HG02981 (cell line): Measurements from ENCODE around the gene SLC43A2.
"Not testable (repeated sequence)": the region's sequence is repeated elsewhere in the genome, so short reads cannot be mapped to it uniquely, and the experiment has no call there.

Source experiments
- ATAC-seq: cut with Tn5 transposase; IDR thresholded peaks from one replicate; pipeline ENCODE4 v1.9.1; 2021; ENCODE audit warnings: mild to moderate bottlenecking, moderate library complexity; ENCODE audit not compliant: unreplicated experiment

The SLC43A2 gene

DNA sequence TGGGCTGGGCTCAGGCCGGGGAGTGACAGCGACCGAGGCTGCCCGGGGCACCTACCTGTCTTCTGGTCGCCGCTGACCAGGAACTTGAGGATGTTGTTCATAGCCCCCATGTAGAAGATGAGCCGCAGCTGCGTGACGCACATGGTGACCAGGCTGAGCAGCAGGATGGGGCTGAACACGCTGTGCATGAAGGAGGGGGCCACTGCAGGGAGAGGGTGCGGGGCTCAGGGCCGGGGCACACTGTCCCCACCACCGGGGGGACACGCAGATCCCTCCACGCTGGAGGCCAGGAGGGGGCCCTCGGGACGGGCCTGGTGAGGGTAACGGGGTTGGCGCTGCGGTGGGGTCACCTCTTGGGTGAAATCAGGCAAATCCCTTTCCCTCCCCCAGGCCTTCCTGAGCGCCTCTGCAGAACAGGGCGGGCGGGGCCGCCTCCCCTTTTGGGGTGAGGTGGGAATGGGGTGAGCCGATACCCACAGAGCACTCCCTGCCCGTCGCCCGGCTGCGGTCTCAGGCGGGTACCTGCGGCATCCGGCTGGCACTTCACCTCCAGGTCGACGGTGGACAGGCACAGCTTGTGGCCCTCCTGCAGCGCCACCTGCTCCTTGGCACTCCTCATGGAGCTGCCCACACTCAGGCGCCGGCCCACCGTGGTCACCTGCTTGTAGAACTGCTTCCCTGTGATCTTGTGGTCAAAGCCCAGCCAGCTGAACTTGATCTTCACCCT, 37.7 kb downstream of the SLC43A2 start:
- ATAC-seq, result no peak

DNA sequence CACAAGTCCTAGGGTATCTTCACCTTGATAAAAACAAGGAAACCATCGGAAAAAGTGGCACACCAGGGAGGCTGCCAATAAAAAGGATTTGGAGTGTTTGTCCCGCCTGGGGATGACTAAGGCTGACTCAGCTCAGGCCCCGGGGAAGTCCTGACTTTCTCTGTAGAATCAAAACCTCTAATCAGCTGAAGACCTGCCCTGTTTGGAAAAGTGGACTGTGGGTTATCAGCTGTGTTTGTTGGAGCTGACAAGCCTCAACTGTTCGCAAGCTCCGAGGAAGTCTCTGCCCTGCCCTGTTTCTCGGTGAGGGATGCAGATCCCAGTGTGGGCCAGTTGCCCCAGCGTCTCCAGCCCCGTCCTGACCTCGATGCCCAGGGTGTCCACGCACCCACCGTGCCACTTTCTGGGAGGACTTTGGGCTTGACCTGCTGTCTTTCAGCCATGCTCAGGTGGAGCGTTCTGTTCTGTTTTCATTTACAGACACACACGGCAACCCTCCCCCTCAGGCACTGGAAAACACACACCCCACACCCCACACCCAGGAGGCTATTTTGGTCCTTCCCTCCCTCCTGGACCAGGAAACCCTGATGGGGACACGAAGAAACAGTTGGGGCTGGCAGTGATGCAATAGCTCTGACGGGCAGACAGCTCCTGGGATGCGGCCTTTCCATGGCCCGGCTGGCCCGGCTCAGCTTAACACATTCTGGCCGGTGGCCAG, 38.4 kb downstream of the SLC43A2 start:
- ATAC-seq, result no peak

DNA sequence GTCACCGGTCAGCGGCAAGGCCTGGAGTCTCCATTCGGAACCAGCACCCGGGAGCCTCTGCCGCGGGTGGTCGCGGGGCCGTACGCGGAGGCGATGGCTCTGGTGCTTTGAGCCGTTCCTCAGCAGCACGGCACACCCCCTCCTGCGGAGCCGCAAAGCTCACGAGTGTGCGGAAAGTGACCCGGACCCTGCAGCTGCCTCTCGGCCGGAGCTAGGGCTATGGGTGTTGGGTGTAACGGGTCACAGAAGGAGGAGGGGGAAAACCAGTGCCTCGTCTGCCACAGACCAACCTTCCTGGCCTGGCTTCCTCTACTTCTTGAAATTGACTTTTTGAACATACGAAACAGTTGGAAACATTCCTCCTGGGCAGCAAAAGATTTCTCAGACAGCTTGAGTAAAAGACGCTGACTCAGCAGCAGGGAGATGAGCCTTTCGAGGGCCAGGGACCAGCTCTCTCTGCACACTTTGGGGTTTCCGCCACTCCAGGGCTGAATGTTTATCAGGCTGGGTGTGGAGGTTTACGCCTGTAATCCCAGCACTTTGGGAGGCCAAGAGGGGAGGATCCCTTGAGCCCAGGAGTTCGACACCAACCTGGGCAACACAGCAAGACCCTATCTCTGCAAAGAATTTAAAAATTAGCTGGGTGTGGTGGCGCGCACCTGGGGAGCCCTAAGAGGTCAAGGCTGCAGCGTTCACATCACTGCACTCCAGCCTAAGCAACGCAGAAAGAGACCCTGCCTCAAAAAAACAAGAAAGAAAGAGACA, 39.6 kb downstream of the SLC43A2 start:
- no peak for ATAC-seq

DNA sequence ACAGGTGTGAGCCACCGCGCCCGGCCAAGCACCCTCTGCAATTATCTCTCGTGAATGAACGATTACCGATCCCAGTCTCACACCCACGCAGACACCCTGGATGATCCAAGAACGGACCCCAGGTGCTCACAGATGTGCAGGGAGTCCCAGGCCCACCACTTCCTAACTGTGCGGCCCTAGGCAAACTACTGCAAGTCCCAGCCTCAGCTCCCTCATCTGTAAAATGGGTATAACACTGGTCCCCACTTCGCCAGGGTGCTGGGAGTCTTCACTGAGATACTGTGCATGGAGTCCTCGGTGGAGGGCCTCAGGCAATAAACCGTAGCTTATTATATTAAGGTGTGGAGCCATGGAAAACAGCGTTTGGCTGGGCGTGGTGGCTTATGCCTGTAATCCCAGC, 44.5 kb downstream of the SLC43A2 start:
- no peak for ATAC-seq

DNA sequence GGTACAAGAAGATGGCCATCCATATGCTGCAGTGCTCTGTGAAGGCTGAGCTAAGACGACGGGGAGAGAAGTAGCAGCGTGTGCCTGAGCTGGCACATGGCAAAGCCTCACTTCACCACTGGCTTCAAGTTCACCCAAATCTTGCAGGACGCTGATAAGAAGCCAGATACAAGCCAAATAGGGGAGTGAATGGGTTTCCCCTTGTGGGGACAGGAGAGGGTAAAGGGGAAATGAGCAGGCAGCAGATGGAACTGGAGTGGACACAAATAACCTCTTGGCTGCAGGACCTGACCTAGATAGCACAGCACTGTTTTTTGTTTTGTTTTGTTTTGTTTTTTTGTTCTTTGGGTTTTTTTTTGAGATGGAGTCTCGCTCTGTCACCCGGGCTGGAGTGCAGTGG, 45.1 kb downstream of the SLC43A2 start:
- ATAC-seq, result no peak

DNA sequence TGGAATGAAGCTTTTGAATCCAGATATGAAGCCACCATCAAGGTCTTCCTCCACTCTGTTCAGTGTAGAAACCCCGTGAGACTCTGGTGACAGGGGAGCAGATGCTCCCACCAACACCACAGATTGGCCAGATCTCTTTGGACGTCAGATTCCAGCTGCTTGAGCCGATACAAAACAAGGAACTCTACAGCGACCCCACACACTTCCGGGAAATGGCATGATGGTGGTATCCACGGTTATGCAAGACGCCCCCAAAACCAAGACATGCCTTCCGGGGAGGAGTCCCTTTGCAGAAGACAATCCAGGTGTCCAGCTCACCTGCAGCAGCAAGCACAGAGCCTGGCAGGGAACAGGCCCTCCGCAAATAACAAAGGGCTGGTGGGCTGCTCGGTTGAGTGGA, 46.3 kb downstream of the SLC43A2 start:
- ATAC-seq, result no peak

DNA sequence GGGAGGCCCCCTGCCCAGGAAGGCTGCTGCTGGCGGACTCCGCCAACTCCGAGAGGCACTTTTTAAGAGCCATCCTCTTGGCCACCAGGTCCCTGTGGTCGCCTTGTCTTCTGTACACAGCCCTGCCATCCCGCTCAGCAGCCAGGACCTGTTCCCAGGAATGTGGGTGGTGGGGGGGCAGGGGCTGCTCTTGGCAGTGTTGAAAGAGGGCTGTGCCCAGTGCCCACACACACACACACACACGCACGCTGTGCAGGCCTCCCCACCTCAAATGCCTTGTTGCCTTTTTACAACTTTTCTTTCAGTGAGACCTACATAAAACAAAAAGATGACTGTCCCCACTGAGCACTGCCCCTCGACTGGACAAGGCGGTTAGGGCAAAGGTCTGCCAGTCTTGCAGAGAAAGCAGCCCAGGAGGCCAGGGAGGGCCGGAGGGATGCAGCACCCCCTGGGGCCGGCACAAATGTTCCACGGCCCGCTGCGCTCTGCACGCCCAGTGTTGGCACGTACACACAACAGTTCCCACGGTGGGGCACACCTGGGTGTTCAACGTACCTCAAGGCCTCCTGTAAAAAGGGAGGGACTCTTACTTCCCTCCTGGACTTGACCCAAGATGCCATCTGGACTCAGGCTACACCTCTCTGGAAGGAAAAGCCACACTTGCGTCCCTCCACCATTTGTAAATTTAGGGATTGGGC, 47.5 kb downstream of the SLC43A2 start:
- ATAC-seq, result no peak

DNA sequence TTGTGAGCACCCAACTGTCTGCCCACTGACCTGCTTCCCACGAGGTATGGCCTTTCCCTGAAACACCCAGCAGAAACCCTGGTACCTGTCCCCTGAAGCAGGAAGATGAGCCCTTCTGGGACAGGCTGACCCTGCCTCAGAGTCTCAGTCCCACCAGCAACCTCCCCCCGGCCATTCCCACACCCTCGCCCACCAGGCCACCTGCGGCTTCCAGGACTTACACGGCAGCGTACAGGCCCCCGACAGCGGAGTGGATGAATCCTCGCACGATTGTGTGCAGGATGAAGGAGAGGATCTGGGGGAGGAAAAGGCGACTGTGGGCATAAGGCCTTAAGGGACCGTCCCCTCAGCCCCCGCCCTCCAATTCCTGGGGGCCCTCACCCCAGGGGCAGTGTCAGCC, 50.6 kb downstream of the SLC43A2 start:
- no peak for ATAC-seq

DNA sequence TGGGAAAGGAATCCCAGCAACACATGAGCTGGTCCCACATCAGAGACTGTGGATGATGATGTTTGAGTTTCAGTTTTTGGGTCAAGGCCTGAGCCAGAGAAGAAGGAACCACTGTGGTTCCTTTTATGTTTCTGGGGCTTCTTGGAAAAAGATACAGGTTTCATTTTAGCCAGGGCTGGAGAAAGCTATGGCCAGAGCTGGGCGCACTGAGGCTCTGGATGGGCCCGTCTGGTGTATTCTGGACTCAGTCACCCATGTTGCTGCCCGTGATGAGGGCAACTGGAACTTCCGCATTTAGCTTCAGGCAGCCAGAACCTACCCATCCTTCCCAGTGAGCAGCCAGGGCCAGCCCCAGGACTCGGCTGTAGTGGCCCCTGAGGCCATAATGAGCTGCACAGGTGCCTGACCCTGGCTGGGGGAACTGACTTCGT, 51.0 kb downstream of the SLC43A2 start:
- ATAC-seq, result no peak

DNA sequence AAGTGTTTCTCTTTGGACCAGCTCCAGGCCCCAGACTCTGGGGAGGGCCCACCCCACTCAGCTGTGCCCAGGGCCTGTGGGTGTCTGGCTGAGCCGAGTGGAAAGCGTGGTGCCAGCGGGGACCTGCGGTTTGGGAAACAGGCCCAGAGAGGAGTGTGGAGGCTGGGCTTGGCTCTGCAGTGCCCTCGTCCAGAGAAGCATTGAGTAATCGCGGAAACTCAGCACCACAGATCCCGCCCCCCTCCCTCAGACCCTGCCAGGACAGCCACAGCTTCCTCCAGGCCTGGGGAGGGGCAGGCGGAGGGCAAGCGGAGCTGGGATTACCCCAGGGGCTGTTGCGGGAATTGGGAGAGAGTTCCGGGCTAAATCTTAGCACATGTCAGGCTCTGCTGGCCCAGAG, 51.5 kb downstream of the SLC43A2 start:
- no peak for ATAC-seq

DNA sequence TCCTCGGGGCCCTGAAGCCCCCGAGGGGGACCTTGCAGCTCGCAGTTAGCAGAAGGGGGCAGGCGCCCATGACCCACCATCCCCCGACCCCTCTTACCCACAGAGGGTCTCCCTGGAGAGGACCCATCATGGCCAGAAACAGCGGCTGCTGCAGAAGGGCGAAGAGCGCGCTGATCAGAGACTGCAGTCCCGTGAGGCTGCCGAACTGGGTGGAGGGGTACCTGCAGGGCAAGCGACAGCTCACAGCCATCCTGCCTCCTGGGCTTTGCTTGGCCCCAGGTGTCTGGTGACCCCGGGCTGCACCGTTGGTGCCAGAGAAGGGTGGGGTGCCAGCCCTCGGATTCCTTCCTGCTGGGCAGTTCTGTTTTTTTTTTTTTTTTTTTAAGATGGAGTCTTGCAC, 52.1 kb downstream of the SLC43A2 start:
- ATAC-seq, result no peak

DNA sequence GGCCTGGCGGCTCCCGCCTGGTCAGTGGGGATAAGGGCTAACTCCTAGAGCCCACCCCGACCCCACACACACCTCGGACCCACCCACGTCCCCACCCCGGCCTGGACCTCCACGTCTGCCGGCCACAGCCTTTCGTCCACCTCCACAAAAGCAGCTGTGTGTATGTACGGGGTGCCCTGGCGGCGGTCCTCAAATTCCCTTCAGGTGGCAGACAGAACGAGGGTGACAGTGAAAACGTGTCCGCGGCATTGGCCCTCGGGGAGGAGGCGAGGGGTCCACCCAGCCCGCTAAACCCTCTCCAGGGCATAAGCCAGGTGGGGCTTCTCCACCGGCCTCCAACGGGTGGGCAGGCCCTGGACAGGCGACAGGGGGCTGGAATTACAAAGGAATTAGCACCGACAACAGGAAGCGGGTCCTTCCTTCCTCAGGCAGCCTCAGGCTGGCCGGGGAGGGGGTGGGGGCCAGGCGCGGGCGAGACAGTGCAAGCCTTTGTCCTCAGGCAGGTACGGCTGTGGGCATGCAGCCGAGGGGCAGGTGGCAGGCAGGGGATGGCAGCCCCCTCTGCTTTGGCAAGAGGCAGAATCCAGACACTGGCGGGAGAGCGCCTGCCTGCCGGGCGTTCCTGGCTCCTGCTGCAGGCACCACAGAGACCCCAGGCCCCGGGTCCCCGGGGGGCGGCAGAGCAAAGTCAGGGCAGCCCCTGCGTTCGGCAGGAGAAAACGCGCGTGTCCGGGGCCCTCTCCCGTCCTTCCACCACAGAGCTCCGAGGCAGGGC, 53.8 kb downstream of the SLC43A2 start:
- ATAC-seq, result no peak

DNA sequence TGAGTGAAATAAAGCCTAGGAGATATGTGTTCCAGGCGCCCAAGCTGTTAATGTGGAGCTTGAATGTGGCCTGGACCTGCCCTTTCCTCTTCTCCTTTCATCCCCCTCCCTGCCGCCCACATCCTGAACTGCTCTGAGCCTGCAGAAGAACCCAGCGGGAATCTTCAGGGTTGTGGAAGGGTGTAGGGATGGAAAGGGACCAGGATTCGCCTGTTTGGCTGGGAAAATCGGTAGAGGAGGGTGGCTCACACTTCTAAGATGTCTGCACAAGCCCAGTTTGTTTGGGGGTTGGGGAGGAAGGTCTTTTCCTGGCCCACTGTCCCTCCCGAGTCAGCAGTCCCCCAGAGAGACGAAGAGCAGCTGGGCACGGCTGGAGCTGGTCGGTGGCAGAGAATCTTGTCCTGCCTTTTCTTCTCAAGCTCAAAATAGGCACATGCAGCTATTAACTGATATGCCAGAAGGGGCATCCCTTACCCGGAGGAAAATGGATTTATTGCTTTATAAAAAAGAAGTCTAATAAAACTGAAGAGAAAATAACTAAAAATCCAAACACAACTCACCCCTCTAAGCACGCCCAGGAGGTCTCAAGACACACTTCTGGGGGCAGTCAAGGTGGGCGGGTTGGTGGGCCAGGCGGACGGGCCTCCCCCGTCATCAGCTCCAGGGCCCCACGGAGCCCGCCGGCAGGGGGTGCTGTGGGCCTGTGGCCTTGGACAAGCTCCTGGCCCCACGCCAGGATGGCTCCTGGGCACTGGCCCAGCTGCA, 54.5 kb downstream of the SLC43A2 start:
- ATAC-seq, result no peak

DNA sequence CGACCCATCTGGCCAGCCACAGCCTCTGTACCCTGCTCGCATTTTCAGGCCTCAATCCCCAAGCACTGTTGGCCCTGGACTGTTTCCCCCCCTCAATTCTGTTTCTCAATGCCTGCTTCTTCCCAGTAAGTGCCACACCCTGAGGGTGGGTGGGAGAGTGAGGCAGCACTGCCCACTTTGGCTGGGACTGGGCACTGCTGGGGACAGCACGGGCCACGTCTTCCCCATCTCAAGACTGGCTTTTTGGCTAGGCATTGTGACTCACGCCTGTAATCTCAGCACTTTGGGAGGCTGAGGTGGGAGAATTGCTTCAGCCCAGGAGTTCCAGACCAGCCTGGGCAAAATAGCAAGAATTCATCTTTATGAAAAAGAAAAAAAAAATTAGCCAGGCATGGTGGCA, 56.0 kb downstream of the SLC43A2 start:
- not testable (repeated sequence) for ATAC-seq

DNA sequence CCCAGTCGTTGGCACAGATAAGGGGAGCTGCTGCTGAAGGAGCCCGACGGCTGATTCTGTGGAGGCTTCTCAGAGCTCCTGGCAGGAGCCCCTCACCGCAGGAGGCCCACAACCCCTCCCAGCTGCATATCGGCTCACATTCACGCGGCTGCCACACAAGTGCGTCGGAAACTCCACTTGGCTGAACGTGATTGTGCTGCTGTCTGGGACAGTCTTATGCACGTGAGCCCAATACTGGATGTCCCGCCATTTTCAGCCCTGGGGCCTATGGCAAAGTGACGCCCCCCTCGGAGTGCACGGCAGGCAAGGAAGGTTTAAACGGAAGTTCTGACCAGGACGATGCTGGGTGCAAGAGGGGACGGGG, 57.3 kb downstream of the SLC43A2 start:
- no peak for ATAC-seq

DNA sequence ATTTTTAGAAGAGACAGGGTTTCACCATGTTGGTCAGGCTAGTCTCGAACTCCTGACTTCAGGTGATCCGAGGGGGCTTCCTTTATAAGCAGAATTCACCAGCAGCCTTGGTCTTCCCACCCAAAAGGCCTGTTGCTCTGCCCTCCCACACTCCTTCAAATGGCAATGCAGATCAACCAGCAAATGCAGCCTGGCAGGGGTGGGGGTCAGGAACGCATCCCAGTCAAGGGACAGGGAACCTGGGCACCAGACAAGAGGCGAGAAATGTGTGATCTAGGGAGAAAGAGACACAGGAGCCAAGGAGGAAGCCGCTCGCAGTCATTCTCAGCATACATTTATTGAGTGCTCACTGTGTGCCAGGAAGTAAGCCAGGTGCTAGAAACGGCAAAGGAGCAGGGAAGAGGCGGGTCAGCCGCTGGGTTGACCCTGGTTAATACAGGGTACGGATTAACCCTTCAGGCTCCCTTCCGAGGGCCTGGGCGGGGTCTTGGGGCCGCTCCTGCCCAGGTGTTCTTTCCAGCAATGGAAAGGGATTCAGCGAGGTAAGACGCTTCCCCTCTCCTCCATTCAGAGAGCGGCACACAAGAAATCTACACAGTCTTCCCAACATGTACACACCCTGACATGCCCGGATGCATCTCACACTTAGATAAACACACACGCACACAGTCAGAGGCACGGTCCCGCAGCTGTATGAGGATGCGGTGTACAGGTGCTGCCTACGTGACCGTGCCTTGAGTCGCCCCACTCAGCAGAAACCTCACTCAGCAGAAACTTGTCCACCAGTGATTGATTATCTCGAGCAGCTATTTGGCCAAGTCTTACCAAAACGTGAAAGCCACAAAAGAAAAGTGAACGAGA, 59.5 kb downstream of the SLC43A2 start:
- no peak for ATAC-seq

DNA sequence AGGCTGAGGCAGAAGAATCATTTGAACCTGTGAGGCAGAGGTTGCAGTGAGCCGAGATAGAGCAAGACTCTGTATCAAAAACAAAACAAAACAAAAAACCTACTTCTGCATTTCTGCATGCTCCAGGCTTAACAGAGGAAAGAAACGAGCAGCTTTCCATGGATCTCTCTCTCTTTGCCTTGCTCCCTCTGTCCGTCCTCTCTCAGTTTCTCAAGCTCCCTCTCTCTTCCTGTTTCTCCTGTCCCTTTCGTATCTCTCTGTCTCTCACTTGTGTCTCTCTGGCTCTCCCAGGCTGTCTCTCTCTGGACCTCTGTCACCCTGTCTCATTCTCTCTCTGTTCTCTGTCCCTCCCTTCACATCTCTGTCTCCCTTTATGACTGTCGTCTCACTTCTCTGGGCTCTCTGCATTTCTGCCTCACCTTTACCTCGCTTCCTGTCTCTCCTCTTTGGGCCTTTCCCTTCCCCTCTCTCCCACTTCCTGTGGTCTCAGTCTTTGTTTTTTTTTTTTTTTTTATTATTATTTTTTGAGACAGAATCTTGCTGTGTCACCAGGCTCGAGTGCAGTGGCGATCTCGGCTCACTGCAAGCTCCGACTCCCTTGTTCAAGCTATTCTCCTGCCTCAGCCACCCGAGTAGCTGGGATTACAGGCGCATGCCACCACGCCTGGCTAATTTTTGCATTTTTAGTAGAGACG, 62.0 kb downstream of the SLC43A2 start:
- ATAC-seq, result no peak

DNA sequence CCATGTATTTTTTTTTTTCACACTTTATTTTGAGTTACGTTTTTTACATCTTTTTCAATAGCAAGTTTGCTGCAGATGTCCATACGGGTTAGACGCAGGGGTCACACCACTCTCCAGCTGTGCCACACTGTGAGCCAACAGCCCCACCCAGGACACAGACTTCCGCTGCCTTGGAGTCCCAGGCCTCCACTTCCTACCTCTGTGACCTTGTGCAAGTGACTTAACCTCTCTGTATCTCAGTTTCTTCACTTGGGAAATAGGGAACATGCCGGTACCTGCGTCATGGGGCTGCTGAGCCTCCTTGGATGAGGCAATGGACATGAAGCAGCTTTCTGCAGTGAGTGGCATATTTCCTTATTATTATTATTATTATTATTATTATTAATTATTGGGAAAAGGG, 62.8 kb downstream of the SLC43A2 start:
- no peak for ATAC-seq
